ENCODE results near the gene DVL3.

DNA sequence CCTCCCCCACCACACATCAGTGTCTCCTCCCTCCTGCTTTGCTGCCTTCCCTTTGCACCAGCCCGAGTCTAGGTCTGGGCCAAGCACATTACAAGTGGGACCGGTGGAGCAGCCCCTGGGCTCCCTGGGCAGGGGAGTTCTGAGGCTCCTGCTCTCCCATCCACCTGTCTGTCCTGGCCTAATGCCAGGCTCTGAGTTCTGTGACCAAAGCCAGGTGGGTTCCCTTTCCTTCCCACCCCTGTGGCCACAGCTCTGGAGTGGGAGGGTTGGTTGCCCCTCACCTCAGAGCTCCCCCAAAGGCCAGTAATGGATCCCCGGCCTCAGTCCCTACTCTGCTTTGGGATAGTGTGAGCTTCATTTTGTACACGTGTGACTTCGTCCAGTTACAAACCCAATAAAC is 28.5 kb downstream of the DVL3 start:
- TF ChIP-seq, protein P1, sequence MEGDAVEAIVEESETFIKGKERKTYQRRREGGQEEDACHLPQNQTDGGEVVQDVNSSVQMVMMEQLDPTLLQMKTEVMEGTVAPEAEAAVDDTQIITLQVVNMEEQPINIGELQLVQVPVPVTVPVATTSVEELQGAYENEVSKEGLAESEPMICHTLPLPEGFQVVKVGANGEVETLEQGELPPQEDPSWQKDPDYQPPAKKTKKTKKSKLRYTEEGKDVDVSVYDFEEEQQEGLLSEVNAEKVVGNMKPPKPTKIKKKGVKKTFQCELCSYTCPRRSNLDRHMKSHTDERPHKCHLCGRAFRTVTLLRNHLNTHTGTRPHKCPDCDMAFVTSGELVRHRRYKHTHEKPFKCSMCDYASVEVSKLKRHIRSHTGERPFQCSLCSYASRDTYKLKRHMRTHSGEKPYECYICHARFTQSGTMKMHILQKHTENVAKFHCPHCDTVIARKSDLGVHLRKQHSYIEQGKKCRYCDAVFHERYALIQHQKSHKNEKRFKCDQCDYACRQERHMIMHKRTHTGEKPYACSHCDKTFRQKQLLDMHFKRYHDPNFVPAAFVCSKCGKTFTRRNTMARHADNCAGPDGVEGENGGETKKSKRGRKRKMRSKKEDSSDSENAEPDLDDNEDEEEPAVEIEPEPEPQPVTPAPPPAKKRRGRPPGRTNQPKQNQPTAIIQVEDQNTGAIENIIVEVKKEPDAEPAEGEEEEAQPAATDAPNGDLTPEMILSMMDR (IDR thresholded peaks at IDR 0.05; ENCODE audit: low read length): no peak
- TF ChIP-seq EZH2 (optimal IDR thresholded peaks at IDR 0.05; ENCODE audit: low read depth, low read length) (no peak), EZH2phosphoT487 (IDR thresholded peaks at IDR 0.05; ENCODE audit: low read length) (no peak)

Data from MM.1S (cell line).